ENCODE results near the gene ASB6. TPM values are rescaled to one million over a fixed set of nuclear protein-coding genes. Genes with fewer than 3 reads are reported as not detected.
A peak's percentile ranks its signal among the peaks of the same experiment; 100 is the strongest.

Gene ASB6
- total and polyA plus RNA-seq, 2 of the 13 experiments (the other 11 are each of a cell fraction or from before 2014, with no cell fraction given): 8.2 to 8.4 TPM

- peak; percentile 61; the same call in 1 of the 2 replicates for TF ChIP-seq ZNF691 (CRISPR knock-in tag; IDR thresholded peaks at IDR 0.05; ENCODE audit: borderline replicate concordance, low read depth)
- peak; percentile 99 for TF ChIP-seq MED8 (CRISPR knock-in tag; IDR thresholded peaks at IDR 0.05; ENCODE audit: insufficient replicate concordance)
- peak; percentile 75 for TF ChIP-seq SIX1 (CRISPR knock-in tag; IDR thresholded peaks at IDR 0.05; ENCODE audit: borderline replicate concordance)
- TF ChIP-seq LRRFIP1 (CRISPR knock-in tag; conservative IDR thresholded peaks at IDR 0.05): no peak
- peak; percentile 45; the same call in 1 of the 2 replicates for TF ChIP-seq ZNF256 (CRISPR knock-in tag; conservative IDR thresholded peaks at IDR 0.05)
- TF ChIP-seq PBX3 (CRISPR knock-in tag; IDR thresholded peaks at IDR 0.05; ENCODE audit: borderline replicate concordance): no peak
- peak; percentile 71; the same call in 1 of the 2 replicates for TF ChIP-seq ZNF281 (CRISPR knock-in tag; IDR thresholded peaks at IDR 0.05; ENCODE audit: borderline replicate concordance)
- TF ChIP-seq IRX3 (CRISPR knock-in tag; IDR thresholded peaks at IDR 0.05; ENCODE audit: borderline replicate concordance, low read depth): 0 out of 2 replicates have a peak, but pooled peaks have one; percentile 82
- peak; percentile 97 for TF ChIP-seq BRD4 (CRISPR knock-in tag; IDR thresholded peaks at IDR 0.05)
- TF ChIP-seq PREB (CRISPR knock-in tag; IDR thresholded peaks at IDR 0.05): no peak
- no peak; the same call in 1 of the 2 replicates for TF ChIP-seq DZIP1 (CRISPR knock-in tag; IDR thresholded peaks at IDR 0.05)
- TF ChIP-seq ZFP37 (CRISPR knock-in tag; IDR thresholded peaks at IDR 0.05; ENCODE audit: borderline replicate concordance): no peak
- TF ChIP-seq PBX2 (CRISPR knock-in tag; IDR thresholded peaks at IDR 0.05): no peak
- TF ChIP-seq ZNF263 (CRISPR knock-in tag; IDR thresholded peaks at IDR 0.05): peak; percentile 55
Measured at GRCh38 chr9:129597355-129598088, 44.4 kb downstream of the ASB6 start (continued).
